Pancreas (tissue), 10 donors: ENCODE data around the gene HSPA4L. TPM values are rescaled to one million over a fixed set of nuclear protein-coding genes. Genes with fewer than 3 reads are reported as not detected.

Experiments
- ATAC-seq, 4 donors: fragments of 200-7000 bp; cut with Tn5 transposase; one replicate each; pipeline versions ENCODE4 v1.8.0 to v1.9.1; 2020; ENCODE audit warnings: mild to moderate bottlenecking in 4 of 4, moderate library complexity in 4 of 4
- DNase-seq, 6 donors: peaks; one replicate each; pipeline ENCODE4 v3.0.0-alpha.2; 2020
- FAIRE-seq: peaks from 2 replicates; lab custom pipeline; 2012; peaks lifted over from hg19 to GRCh38; lab: Jason Lieb, UNC
- H3K27ac ChIP-seq, 4 donors: fragments of 200-600 bp; sonication (generic); 1 replicate in 3 of 4; 2 replicates in 1 of 4; pipeline versions ENCODE4 v1.5.0 to v1.8.0; 2020
- H3K27me3 ChIP-seq, 4 donors: fragments of 200-600 bp; one replicate each; pipeline ENCODE4 v1.8.0; 2021
- H3K36me3 ChIP-seq, 3 donors: fragments of 200-600 bp; sonication (generic) in 1 of 3; one replicate each; pipeline versions ENCODE4 v1.5.0 to v1.8.0; 2020 to 2021
- H3K4me1 ChIP-seq, 3 donors: fragments of 200-600 bp; one replicate each; pipeline ENCODE4 v1.8.0; 2021
- H3K4me3 ChIP-seq, 4 donors: fragments of 200-600 bp; sonication (generic) in 2 of 4; one replicate each; pipeline versions ENCODE4 v1.5.0 to v1.8.0; 2020 to 2021
- H3K9me3 ChIP-seq, 4 donors: fragments of 200-600 bp; one replicate each; pipeline ENCODE4 v1.8.0; 2021
- CTCF ChIP-seq, 4 donors: fragments of 200-600 bp; sonication (generic) in 3 of 4; IDR thresholded peaks; one replicate each; pipeline versions ENCODE4 v1.5.0 to v1.8.0; 2021; ENCODE audit warnings: antibody characterized with exemption in 4 of 4
- WGBS, 2 donors: extraction: QIAGEN DNeasy Blood & Tissue Kit; methylation state at CpG; one replicate each; pipeline ENCODE4 v1.1.7; 2013; 5-methylcytosine and 5-hydroxymethylcytosine counted together
- intact Hi-C, 3 donors: fragments of 100-400 bp; cut with DNase I; formaldehyde crosslinking; loops; one replicate each; pipeline versions ENCODE4 v1.11.1 to v1.14.2; 2022
- polyA plus RNA-seq, 2 donors: library from polyadenylated mRNA; stranded (reverse); fragments of 200-250 nt; gene quantifications; one replicate each; pipeline ENCODE4 v1.2.3, GENCODE V29; 2013
- total RNA-seq, 6 donors: library from RNA; stranded (reverse); fragmentation: NEBNext Ultra II Directional in 4 of 6; extraction: Animal tissue kit (Norgen Biotek cat#: 25700) in 4 of 6; gene quantifications; one replicate each; pipeline versions ENCODE4 v1.2.1 to v1.2.4, GENCODE V29; 2021 to 2023
- donor health status: healthy with polysubstance abuse.
- donor health status: DM: no; HTN: no; CAD: no; lungs with moderate emphysema.
- donor health status: DM: no; HTN: no; CAD: no.
- donor health status: control.
- donor health status: control.
- donor health status: Bipolar disorder and iron deficiency.
- donor health status: DM: yes; HTN: yes; CAD: no.
- donor health status: DM: no; HTN: no; CAD: no.
- donor health status: DM: no; HTN: no; CAD: no.
- donor health status: DM: yes; HTN: yes; CAD: no.

Gene HSPA4L
- total and polyA plus RNA-seq, 8 donors: 1.2 to 7.1 (median 5.4) TPM

GRCh38 chr4:127822430-127822829 is 40.3 kb downstream of the HSPA4L start:
- no peak for FAIRE-seq
- 53 to 56% methylated on average over 2 of the region's 2 CpGs for WGBS, 2 donors
- intact Hi-C loops: no loop called here
- no peaks in the 10 kb centered on the region for H3K36me3 ChIP-seq
- no peaks in the 10 kb centered on the region for H3K9me3 ChIP-seq
- no peaks in the 10 kb centered on the region for H3K27me3 ChIP-seq
- no peak overlapping the region for H3K4me3 ChIP-seq
- TF ChIP-seq CTCF (IDR thresholded peaks at IDR 0.05): no peak
- no peaks in the 10 kb centered on the region for H3K4me1 ChIP-seq
- no peak for DNase-seq
- H3K27ac ChIP-seq: no peak overlapping the region
- ATAC-seq: no peak

GRCh38 chr4:127828121-127828520 is 46.0 kb downstream of the HSPA4L start:
- H3K36me3 ChIP-seq: peaks cover 0 to 17% (median 0%) of the 10 kb centered on the region in 3 donors
- H3K4me3 ChIP-seq: no peak overlapping the region
- DNase-seq: no peak
- H3K27ac ChIP-seq: no peak overlapping the region
- no peak for ATAC-seq
- H3K9me3 ChIP-seq: no peaks in the 10 kb centered on the region
- H3K4me1 ChIP-seq: no peaks in the 10 kb centered on the region
- TF ChIP-seq CTCF (IDR thresholded peaks at IDR 0.05): no peak
- 92 to 94% methylated on average over 2 of the region's 2 CpGs for WGBS, 2 donors
- intact Hi-C loops: no loop called here
- H3K27me3 ChIP-seq: no peaks in the 10 kb centered on the region
- no peak for FAIRE-seq

- Histone ChIP-seq H3K4me3 (no peak overlapping the region), H3K27ac (no peak overlapping the region), H3K36me3 (peaks cover 0 to 19% (median 0%) of the 10 kb centered on the region in 3 donors), H3K9me3 (no peaks in the 10 kb centered on the region), H3K27me3 (no peaks in the 10 kb centered on the region), H3K4me1 (no peaks in the 10 kb centered on the region)
- no peak for FAIRE-seq
- no peak for ATAC-seq
- no peak for DNase-seq
- intact Hi-C loops: no loop called here
- TF ChIP-seq CTCF (IDR thresholded peaks at IDR 0.05): no peak
Observed at GRCh38 chr4:127829014-127829413, 46.9 kb downstream of the HSPA4L start.

DNA sequence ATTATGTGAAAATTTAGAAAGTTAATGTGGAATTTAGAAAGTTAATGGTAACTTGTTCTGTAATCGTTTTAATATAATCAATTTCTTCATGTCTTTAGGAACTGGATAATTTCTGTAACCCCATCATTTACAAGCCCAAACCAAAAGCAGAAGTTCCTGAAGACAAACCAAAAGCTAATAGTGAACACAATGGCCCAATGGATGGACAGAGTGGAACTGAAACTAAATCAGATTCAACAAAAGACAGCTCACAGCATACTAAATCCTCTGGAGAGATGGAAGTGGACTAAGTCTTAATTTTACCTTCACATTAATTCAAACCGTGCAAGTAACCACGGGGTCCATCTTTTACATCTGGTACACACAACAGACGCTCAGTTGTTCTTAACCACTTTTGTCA is 50.5 kb downstream of the HSPA4L start:
- 75 to 85% methylated on average over 4 of the region's 4 CpGs for WGBS, 2 donors
- no peak for TF ChIP-seq CTCF (IDR thresholded peaks at IDR 0.05)
- FAIRE-seq (no peak), ATAC-seq (no peak), DNase-seq (no peak)
- Histone ChIP-seq H3K36me3 (peaks cover 0 to 19% (median 0%) of the 10 kb centered on the region in 3 donors), H3K4me3 (no peak overlapping the region), H3K27ac (no peak overlapping the region), H3K27me3 (no peaks in the 10 kb centered on the region), H3K4me1 (no peaks in the 10 kb centered on the region), H3K9me3 (no peaks in the 10 kb centered on the region)
- intact Hi-C loops: no loop called here

DNA sequence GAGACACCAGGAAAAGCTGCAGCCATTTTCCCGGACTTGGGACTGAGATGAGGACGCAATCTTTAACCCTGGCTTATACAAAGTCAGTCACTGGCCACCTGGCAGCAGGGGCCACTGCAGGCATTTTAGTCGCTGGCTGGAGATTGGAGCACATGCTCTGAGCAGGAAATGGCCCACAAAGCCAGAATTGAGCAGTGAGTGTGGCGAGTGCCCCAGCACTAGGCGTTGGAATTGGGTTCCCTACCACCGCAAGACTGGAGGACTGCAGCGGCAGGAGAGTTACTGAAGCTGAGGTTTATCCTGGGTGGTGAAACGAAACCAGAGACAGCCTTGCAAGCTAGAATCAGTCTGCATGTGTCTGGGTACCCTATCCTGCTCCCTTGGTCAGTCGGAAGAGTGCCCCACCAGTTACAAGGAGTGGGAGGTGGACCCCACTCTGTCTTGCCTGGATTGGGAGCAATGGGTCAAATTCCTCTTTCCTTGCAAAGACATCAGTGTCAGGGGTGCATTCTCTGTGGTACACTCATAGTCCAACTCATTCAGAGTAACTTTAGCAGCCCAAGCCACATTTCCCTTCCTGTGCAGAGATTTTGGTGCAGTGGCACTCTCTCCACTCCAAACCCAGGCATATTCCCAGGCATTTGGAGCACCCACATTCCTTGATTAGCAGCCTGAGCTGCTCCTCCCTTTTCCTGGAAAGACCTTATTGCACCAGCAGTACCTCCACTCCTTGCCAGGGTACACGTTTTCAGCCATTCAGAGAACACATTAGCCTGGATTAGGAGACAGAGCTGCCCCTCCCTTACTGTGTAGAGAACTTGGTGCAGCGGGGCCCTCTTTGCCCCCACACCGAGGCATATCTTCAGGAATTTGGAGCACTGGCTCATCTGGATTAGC is 61.8 kb downstream of the HSPA4L start:
- intact Hi-C loops: no loop called here
- Histone ChIP-seq H3K36me3 (no peaks in the 10 kb centered on the region), H3K4me1 (no peaks in the 10 kb centered on the region), H3K9me3 (peaks cover 0 to 7% (median 0%) of the 10 kb centered on the region in 4 donors), H3K4me3 (no peak overlapping the region), H3K27ac (no peak overlapping the region), H3K27me3 (no peaks in the 10 kb centered on the region)
- 92 to 94% methylated on average over 12 of the region's 12 CpGs for WGBS, 2 donors
- no peak for DNase-seq
- no peak for TF ChIP-seq CTCF (IDR thresholded peaks at IDR 0.05)
- FAIRE-seq: no peak
- ATAC-seq: no peak
